ENCODE measurements around the gene ADISSP.

ADISSP gene

DNA sequence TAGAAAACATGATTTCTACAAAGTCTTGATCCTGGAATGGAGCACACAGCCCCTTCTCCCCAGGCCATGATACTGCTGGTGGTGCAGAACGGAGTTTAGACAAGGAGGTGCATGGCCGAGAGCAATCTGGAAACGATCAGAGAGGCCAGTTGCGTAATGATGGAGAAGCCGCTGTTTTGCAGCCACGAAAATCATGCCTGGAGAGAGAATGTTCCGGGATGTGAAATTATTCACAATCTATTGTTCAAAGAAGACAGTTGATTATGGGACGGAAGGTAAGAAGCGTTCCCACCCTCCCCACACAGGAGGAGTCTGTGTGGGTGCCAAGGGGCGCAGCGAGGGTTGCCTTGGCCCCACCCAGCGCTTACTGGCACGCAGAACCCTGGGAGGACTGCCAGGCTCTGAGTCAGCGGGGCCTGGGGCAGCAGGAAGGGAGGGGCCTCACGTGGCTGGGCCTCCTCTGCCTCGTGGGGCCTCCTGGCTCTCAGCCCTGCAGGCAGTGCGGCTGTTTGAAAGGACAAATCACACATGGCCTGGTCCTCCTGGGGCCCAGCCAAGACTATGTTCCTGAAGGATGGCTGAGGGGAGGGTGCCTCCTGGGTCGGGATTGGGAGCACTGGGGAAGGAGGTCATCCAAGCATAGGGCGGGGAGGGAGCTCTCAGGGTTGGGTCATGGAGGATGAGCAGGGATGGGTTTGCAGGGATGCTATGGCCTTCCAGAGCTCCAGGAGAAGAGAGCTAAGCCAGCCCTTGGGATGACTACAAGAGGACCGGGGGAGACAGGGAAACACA, 44.1 kb upstream of the ADISSP start:
- peak overlapping the region; percentile 89 for H3K27ac ChIP-seq
- TF ChIP-seq, protein P1, sequence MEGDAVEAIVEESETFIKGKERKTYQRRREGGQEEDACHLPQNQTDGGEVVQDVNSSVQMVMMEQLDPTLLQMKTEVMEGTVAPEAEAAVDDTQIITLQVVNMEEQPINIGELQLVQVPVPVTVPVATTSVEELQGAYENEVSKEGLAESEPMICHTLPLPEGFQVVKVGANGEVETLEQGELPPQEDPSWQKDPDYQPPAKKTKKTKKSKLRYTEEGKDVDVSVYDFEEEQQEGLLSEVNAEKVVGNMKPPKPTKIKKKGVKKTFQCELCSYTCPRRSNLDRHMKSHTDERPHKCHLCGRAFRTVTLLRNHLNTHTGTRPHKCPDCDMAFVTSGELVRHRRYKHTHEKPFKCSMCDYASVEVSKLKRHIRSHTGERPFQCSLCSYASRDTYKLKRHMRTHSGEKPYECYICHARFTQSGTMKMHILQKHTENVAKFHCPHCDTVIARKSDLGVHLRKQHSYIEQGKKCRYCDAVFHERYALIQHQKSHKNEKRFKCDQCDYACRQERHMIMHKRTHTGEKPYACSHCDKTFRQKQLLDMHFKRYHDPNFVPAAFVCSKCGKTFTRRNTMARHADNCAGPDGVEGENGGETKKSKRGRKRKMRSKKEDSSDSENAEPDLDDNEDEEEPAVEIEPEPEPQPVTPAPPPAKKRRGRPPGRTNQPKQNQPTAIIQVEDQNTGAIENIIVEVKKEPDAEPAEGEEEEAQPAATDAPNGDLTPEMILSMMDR (IDR thresholded peaks at IDR 0.05), result no peak
- no peak for TF ChIP-seq ZFX (IDR thresholded peaks at IDR 0.05; ENCODE audit: borderline replicate concordance)

DNA sequence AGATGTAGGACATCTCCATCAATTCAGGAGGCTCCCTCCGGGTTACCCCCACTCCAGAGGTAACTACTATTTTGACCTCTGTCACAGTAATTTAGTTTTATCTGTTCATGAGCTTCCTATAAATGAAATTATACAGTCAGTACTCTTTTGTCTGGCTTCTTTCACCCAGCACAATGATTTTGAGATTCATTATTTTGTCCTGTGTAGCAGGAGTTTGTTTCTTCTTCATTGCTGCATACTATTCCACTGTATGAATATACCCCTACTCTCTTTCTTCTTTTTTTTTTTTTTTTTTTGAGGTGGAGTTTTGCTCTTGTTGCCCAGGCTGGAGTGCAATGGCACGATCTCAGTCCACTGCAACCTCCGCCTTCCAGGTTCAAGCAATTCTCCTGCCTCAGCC, 41.0 kb upstream of the ADISSP start:
- TF ChIP-seq ZFX (IDR thresholded peaks at IDR 0.05; ENCODE audit: borderline replicate concordance), result no peak
- TF ChIP-seq, protein P1 (IDR thresholded peaks at IDR 0.05), result no peak
- H3K27ac ChIP-seq, result peak overlapping the region; percentile 99

DNA sequence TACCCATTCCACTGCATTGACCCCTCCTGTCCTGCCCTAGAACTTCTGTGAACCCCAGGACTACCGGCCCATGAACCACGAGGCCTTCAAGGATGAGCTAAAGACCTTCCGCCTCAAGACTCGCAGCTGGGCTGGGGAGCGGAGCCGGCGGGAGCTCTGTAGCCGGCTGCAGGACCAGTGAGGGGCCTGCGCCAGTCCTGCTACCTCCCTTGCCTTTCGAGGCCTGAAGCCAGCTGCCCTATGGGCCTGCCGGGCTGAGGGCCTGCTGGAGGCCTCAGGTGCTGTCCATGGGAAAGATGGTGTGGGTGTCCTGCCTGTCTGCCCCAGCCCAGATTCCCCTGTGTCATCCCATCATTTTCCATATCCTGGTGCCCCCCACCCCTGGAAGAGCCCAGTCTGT, 37.2 kb upstream of the ADISSP start:
- peak overlapping the region; percentile 99 for H3K27ac ChIP-seq
- no peak for TF ChIP-seq ZFX (IDR thresholded peaks at IDR 0.05; ENCODE audit: borderline replicate concordance)
- TF ChIP-seq, protein P1 (IDR thresholded peaks at IDR 0.05), result no peak

DNA sequence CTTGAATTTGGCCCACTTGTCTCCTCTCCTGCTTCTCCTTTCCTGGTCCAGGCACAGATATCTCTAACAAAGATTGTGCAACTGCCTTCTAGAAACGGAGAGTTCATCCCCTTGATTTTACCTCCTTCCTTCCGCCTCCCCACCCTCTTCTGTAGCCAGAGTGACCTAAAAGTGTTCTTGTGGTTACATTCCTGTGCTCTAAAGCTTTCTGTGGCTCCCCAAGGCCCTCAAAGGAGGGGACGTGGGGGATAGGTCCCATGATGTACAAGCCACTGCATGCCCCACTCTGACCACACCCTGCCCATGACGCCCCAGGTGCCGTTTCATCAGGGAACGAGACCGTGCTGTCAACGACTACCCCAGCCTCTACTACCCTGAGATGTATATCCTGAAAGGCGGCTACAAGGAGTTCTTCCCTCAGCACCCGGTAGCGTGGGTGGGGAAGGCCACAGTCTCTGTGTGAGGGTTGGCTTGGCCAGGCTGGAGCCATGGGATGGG, 36.8 kb upstream of the ADISSP start:
- TF ChIP-seq, protein P1 (IDR thresholded peaks at IDR 0.05), result no peak
- no peak for TF ChIP-seq ZFX (IDR thresholded peaks at IDR 0.05; ENCODE audit: borderline replicate concordance)
- H3K27ac ChIP-seq, result peak overlapping the region; percentile 99; the same call in 1 of the 2 replicates

- no peak for TF ChIP-seq ZFX (IDR thresholded peaks at IDR 0.05; ENCODE audit: borderline replicate concordance)
- TF ChIP-seq, protein P1 (IDR thresholded peaks at IDR 0.05), result no peak
- H3K27ac ChIP-seq, result 0 out of 2 replicates have a peak overlapping the region, but pooled peaks have one; percentile 99
Measured at GRCh38 chr20:3803854-3804253, 36.3 kb upstream of the ADISSP start.

DNA sequence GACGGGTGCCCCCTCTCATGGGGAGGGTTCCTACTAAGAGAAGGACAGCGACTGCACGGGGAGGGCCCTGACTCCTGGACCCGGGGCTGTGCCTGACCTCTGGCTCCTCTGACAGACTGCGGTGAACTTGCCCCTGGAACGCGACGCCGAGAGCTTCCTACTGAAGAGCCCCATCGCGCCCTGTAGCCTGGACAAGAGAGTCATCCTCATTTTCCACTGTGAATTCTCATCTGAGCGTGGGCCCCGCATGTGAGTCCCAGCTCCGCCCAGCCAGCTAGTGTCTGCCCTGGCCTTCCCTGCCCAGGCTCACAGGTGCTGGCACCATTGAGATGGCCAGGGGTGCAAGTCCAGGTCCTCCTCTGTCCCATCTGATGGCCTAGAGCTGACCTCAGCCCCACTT, 35.7 kb upstream of the ADISSP start:
- H3K27ac ChIP-seq, result 0 out of 2 replicates have a peak overlapping the region, but pooled peaks have one; percentile 5
- TF ChIP-seq, protein P1 (IDR thresholded peaks at IDR 0.05), result no peak
- no peak for TF ChIP-seq ZFX (IDR thresholded peaks at IDR 0.05; ENCODE audit: borderline replicate concordance)
